ENCODE data around the gene LDOC1.
A peak's percentile ranks its signal among the peaks of the same experiment; 100 is the strongest.
"Not testable (repeated sequence)": the region's sequence is repeated elsewhere in the genome, so short reads cannot be mapped to it uniquely, and the experiment has no call there.

Gene LDOC1

DNA sequence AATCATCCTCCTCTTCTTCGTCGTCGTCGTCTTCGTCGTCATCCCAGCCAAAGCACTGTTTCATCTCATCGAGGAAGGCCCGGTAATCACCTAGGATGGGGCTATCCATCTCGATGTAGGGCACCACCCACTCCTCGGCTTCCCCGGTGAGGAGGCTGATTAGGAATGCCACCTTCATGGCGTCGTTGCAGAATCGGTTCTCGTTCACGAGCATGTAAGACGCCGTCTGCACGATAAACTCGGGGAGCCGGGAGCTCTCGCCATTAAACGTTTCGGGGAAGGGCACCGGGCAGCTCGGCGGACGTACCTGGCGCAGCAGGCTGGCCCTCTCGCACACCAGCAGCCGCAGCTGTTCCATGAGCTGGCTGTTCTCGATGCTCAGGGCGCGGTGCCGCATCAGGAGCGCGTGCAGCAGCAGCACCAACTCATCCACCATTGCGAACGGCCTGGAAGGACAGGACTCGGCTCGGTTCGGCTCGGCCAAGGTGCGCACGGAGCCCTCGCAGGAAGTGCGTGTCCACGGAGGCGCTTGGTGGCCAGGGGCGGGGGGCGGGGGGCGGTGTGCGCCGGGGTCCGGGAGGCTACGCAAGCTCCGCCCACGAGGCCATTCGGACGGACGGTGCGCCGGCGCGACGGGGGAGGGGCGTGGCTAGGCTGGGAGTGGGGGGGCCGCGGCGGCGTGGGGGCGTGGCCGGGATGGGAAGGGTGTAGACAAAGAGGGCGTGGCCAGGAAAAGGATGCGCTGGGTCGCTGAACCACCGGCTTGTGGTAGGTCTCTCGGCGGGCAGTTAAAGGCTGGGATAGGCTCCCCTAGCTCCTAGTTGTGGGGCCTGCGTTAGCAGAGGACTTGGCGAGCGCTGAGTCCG, at the start of gene LDOC1:
Gene LDOC1 (minus strand): TSS at position 544 of the 866 bp plus-strand sequence. CDS start 108 bp downstream, at position 436.
- Mint-ChIP-seq H3K27ac (peak within 1 kb of the TSS in 2 of 3 experiments; percentile 71 to 74), H3K36me3 (ENCODE audit: low read depth) (no peaks in the 10 kb centered on the region), H3K4me1 (peaks cover 11% of the 10 kb centered on the region), H3K27me3 (ENCODE audit: low read depth) (no peaks in the 10 kb centered on the region), H3K4me3 (peak within 1 kb of the TSS; percentile 84 to 94 (median 91)), H3K9me3 (peaks cover 8% of the 10 kb centered on the region)
- TF ChIP-seq CTCF (IDR thresholded peaks at IDR 0.05; ENCODE audit: unreplicated experiment in 3 of 3) = no peak

DNA sequence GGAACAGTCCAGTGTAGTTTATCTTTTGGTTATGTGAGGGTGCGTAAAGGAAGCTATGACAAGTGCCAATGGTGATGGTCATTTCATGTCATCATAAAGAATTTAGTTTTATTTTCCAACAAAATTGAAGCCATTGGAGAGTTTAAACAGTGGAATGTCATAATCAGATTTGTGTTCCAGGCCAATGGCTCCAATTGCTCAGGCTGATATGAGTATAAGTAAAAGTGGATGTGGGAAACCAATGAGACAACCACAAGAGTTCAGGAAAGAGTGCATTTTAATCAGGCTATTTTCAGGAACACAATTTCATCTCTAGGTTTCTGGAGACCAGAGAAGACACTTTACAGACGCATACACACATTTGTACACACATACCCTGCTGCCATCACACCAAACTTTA, 44.7 kb upstream of the LDOC1 start:
- Mint-ChIP-seq H3K27ac (no peak overlapping the region), H3K4me3 (no peak overlapping the region), H3K4me1 (no peaks in the 10 kb centered on the region), H3K27me3 (ENCODE audit: low read depth) (no peaks in the 10 kb centered on the region), H3K36me3 (ENCODE audit: low read depth) (no peaks in the 10 kb centered on the region), H3K9me3 (peaks cover 25% of the 10 kb centered on the region)
- TF ChIP-seq CTCF (IDR thresholded peaks at IDR 0.05; ENCODE audit: unreplicated experiment in 3 of 3) = no peak

GRCh38 chrX:141220342-141221008, 43.5 kb upstream of the LDOC1 start:
- no peaks in the 10 kb centered on the region for H3K36me3 Mint-ChIP-seq (ENCODE audit: low read depth)
- H3K4me1 Mint-ChIP-seq = no peaks in the 10 kb centered on the region
- no peak overlapping the region for H3K27ac Mint-ChIP-seq
- TF ChIP-seq CTCF (IDR thresholded peaks at IDR 0.05; ENCODE audit: unreplicated experiment in 3 of 3) = no peak
- H3K27me3 Mint-ChIP-seq (ENCODE audit: low read depth) = no peaks in the 10 kb centered on the region
- no peak overlapping the region for H3K4me3 Mint-ChIP-seq
- peaks cover 20% of the 10 kb centered on the region for H3K9me3 Mint-ChIP-seq

GRCh38 chrX:141214196-141214595, 37.3 kb upstream of the LDOC1 start:
- Mint-ChIP-seq H3K27me3 (ENCODE audit: low read depth) (no peaks in the 10 kb centered on the region), H3K4me3 (no peak overlapping the region), H3K36me3 (ENCODE audit: low read depth) (no peaks in the 10 kb centered on the region)

DNA sequence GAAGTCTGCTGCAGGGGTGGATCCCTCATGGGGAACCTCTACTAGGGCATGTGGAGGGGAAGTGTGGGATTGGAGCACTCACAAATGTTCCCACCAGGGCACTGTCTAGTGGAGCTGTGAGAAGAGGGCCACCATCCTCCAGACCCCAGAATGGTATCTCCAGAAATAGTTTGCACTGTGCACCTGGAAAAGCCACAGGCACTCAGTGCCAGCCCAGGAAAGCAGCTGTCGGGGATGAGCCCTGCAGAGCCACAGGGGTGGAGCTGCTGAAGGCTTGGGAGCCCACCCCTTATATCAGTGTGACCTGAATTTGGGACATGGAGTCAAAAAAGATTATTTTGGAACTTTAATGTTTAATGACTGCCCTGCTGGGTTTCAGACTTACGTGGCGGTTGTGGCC, 25.0 kb upstream of the LDOC1 start:
- Mint-ChIP-seq H3K9me3 (peaks cover 27% of the 10 kb centered on the region), H3K4me3 (no peak overlapping the region), H3K36me3 (ENCODE audit: low read depth) (no peaks in the 10 kb centered on the region), H3K27me3 (ENCODE audit: low read depth) (no peaks in the 10 kb centered on the region), H3K4me1 (no peaks in the 10 kb centered on the region), H3K27ac (no peak overlapping the region)
- no peak for TF ChIP-seq CTCF (IDR thresholded peaks at IDR 0.05; ENCODE audit: unreplicated experiment in 3 of 3)

More at GRCh38 chrX:141214196-141214595, 37.3 kb upstream of the LDOC1 start:
- H3K4me1 Mint-ChIP-seq = no peaks in the 10 kb centered on the region
- peaks cover 15% of the 10 kb centered on the region for H3K9me3 Mint-ChIP-seq
- TF ChIP-seq CTCF (IDR thresholded peaks at IDR 0.05; ENCODE audit: unreplicated experiment in 3 of 3) = no peak
- no peak overlapping the region for H3K27ac Mint-ChIP-seq

GRCh38 chrX:141188573-141188972, 11.6 kb upstream of the LDOC1 start:
- H3K4me1 Mint-ChIP-seq; H3K27ac Mint-ChIP-seq; H3K27me3 Mint-ChIP-seq (ENCODE audit: low read depth); H3K4me3 Mint-ChIP-seq; H3K36me3 Mint-ChIP-seq (ENCODE audit: low read depth): not testable (repeated sequence)
- H3K9me3 Mint-ChIP-seq = peaks cover 19% of the 10 kb centered on the region
